SK-N-SH (cell line): Measurements from ENCODE around the gene TCF7L2.
A peak's percentile ranks its signal among the peaks of the same experiment; 100 is the strongest.

ENCODE experiments used
- CTCF ChIP-seq: fragments of 200-600 bp; sonication (generic); IDR thresholded peaks from 2 replicates; pipeline ENCODE4 v1.6.1; 2017; ENCODE audit warnings: antibody characterized with exemption, mild to moderate bottlenecking, moderate library complexity
- EP300 ChIP-seq, 2 experiments: IDR thresholded peaks; 2 replicates each; pipeline versions ENCODE4 v1.4.0 to v1.6.1; 2012; ENCODE audit warnings: borderline replicate concordance in 1 of 2, low read depth in 1 of 2, low read length in 1 of 2
- EZH2phosphoT487 ChIP-seq: fragments of 200-600 bp; sonication (generic); IDR thresholded peaks from 2 replicates; pipeline ENCODE4 v1.6.1; 2017; ENCODE audit warnings: low read depth, mixed run types, mild to moderate bottlenecking, antibody characterized with exemption, moderate library complexity, borderline replicate concordance
- FOXM1 ChIP-seq: IDR thresholded peaks from 2 replicates; pipeline ENCODE4 v1.4.0; 2012; ENCODE audit warnings: low read depth, mild to moderate bottlenecking
- POLR2AphosphoS5 ChIP-seq: IDR thresholded peaks from 2 replicates; pipeline ENCODE4 v1.6.1; 2012; ENCODE audit warnings: low read depth, low read length
- TAF1 ChIP-seq: IDR thresholded peaks from 2 replicates; pipeline ENCODE4 v1.6.1; 2012; ENCODE audit warnings: low read depth, mild to moderate bottlenecking, low read length, moderate library complexity, borderline replicate concordance
- TEAD4 ChIP-seq: IDR thresholded peaks from 2 replicates; pipeline ENCODE4 v1.4.0; 2012; ENCODE audit warnings: mild to moderate bottlenecking, borderline replicate concordance; ENCODE audit not compliant: insufficient read depth
- YY1 ChIP-seq: IDR thresholded peaks from 2 replicates; pipeline ENCODE4 v1.4.0; 2012; ENCODE audit warnings: low read depth, mild to moderate bottlenecking

GRCh38 chr10:113073549-113074189 lies 123.6 kb downstream of the TCF7L2 start:
- TF ChIP-seq CTCF = no peak
- peak; percentile 85 for TF ChIP-seq TEAD4
- TF ChIP-seq POLR2AphosphoS5 = peak; percentile 71; the same call in 1 of the 2 replicates
- TF ChIP-seq EP300 (IDR thresholded peaks at IDR 0.05; ENCODE audit: borderline replicate concordance in 1 of 2, low read depth in 1 of 2, low read length in 1 of 2) = peak in 1 of 2 experiments; percentile 85; a peak in 1 of 4 replicates
- peak; percentile 76 for TF ChIP-seq FOXM1
- TF ChIP-seq YY1 = 0 out of 2 replicates have a peak, but pooled peaks have one; percentile 56
- no peak for TF ChIP-seq EZH2phosphoT487
- peak; percentile 26; the same call in 1 of the 2 replicates for TF ChIP-seq TAF1
